A549 (cell line): ENCODE results near the gene VAMP7.

ENCODE experiments used
- POLR2AphosphoS2 ChIP-seq: conservative IDR thresholded peaks from 2 replicates; pipeline ENCODE4 v1.6.1; 2012; ENCODE audit warnings: low read length, improper control_type of control experiment, inconsistent platforms
- RARB ChIP-seq: fragments of 250-450 bp; sonication (Bioruptor Pico); IDR thresholded peaks from 2 replicates; pipeline ENCODE4 v1.8.0; 2021; ENCODE audit warnings: mild to moderate bottlenecking, moderate library complexity

DNA sequence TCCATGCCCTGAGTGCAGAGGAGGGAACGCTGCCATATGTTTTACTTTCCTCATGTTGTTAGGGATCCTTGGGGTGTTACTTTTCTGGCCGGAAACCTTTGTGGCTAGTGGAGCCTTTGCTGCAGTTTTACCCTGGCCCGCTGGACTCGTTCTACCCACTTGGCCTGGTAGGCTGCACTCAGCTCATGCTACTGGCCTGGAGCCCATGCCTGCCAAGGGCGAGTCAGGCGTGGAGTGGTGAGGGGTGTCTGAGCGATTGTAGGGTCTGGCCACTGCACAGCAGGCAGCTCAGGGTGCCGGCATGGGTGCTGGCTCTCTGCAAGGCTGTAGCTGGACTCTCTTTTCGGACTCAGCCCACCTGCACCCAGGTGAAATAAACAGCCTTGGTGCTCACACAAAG is 75.0 kb downstream of the VAMP7 start:
- TF ChIP-seq RARB (CRISPR knock-in tag): no peak
- no peak for TF ChIP-seq POLR2AphosphoS2
